Suprapubic skin (tissue), 4 donors: ENCODE results near the gene CD151. TPM values are rescaled to one million over a fixed set of nuclear protein-coding genes. Genes with fewer than 3 reads are reported as not detected.

Experiments used
- DNase-seq, 2 donors: peaks; one replicate each; pipeline ENCODE4 v3.0.0-alpha.2; 2019; ENCODE audit warnings: low spot score in 2 of 2
- H3K27ac ChIP-seq: fragments of 200-600 bp; sonication (generic); one replicate; pipeline ENCODE4 v1.5.1; 2019
- H3K27me3 ChIP-seq: fragments of 200-600 bp; sonication (generic); one replicate; pipeline ENCODE4 v1.5.1; 2019
- H3K36me3 ChIP-seq: fragments of 200-600 bp; sonication (generic); one replicate; pipeline ENCODE4 v1.5.1; 2019
- H3K4me1 ChIP-seq: fragments of 200-600 bp; sonication (generic); one replicate; pipeline ENCODE4 v1.5.1; 2019
- H3K4me3 ChIP-seq: fragments of 200-600 bp; sonication (generic); one replicate; pipeline ENCODE4 v1.5.1; 2019; ENCODE audit warnings: mild to moderate bottlenecking
- H3K9me3 ChIP-seq: fragments of 200-600 bp; sonication (generic); one replicate; pipeline ENCODE4 v1.5.1; 2019
- CTCF ChIP-seq, 2 donors: fragments of 200-600 bp in 1 of 2; fragments of 450-650 bp in 1 of 2; sonication (generic) in 1 of 2; IDR thresholded peaks; one replicate each; pipeline ENCODE4 v1.5.1; 2016 to 2019; ENCODE audit warnings: antibody characterized with exemption in 2 of 2, mild to moderate bottlenecking in 1 of 2, moderate library complexity in 1 of 2
- EP300 ChIP-seq: sonication (generic); formaldehyde crosslinking; IDR thresholded peaks from one replicate; pipeline ENCODE4 v1.6.1; 2017; ENCODE audit warnings: antibody characterized with exemption
- POLR2A ChIP-seq, 2 donors: fragments of 450-650 bp; IDR thresholded peaks; one replicate each; pipeline ENCODE4 v1.6.1; 2017; ENCODE audit warnings: antibody characterized with exemption in 2 of 2, mild to moderate bottlenecking in 2 of 2, moderate library complexity in 2 of 2
- POLR2AphosphoS5 ChIP-seq, 3 donors: sonication (generic); formaldehyde crosslinking; IDR thresholded peaks; one replicate each; pipeline ENCODE4 v1.6.1; 2017; ENCODE audit warnings: antibody characterized with exemption in 3 of 3
- WGBS: methylation state at CpG from one replicate; pipeline ENCODE4 v1.1.5; 2018; 5-methylcytosine and 5-hydroxymethylcytosine counted together
- total RNA-seq, 4 donors: library from RNA; depleted of rRNA; stranded (reverse); fragments of >200 nt; gene quantifications; one replicate each; pipeline ENCODE4 v1.1.0, GENCODE V29; 2016

Gene CD151
- total RNA-seq, 4 donors from 2014 or later, result 108 to 162 (median 150) TPM

DNA sequence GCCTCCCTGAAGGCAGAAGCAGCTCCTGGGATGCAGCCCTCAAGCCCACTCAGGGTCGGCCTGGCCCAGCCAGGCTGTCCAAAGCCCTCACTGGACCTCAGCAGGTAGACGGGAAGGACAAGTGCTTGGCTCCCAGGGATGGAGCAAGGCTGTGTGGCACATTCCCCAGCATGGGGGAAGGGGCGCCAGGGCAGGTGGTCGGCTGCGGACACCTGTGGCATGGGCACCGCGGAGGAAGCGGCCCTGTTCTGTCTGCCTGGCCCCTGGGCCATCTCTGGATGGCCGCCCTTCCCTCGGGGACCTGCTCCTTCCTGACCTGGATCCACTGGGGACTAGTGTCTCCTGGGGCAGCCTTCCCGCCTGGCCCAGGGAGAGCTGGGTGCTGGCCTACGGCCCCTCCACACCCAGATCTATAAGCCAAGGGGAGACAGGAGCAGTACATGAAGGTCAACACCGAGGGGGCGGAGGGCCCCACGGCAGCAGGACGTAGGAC, 51.9 kb downstream of the CD151 start:
- Histone ChIP-seq H3K27me3 (no peaks in the 10 kb centered on the region), H3K36me3 (peaks cover 58% of the 10 kb centered on the region), H3K4me3 (no peak overlapping the region), H3K27ac (no peak overlapping the region), H3K9me3 (no peaks in the 10 kb centered on the region), H3K4me1 (no peaks in the 10 kb centered on the region)
- TF ChIP-seq CTCF (IDR thresholded peaks at IDR 0.05) (no peak), POLR2AphosphoS5 (IDR thresholded peaks at IDR 0.05) (no peak), POLR2A (IDR thresholded peaks at IDR 0.05) (no peak), EP300 (no peak)
- no peak for DNase-seq
- WGBS, result 77% methylated on average over 7 of the region's 16 CpGs

DNA sequence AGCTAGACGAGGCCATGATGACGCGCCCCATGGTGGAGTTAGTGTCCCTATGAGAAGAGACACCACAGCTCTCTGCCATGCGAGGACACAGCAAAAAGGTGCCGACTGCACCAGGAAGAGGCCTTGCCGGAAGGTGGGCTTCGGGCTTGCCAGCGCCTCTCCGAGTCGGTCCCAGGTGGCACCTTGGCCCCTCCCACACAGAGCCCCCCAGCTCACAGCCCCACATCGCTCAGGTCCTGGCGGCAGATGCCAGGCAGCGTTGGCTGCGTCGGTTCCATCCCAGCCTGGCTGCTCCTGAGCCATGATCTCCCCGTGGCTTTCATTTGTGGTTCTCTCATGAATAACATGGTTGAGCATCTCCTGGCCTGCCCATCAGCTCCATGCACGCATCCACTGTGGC, 53.8 kb downstream of the CD151 start:
- no peak for TF ChIP-seq POLR2A (IDR thresholded peaks at IDR 0.05)
- TF ChIP-seq POLR2AphosphoS5 (IDR thresholded peaks at IDR 0.05), result no peak
- TF ChIP-seq CTCF (IDR thresholded peaks at IDR 0.05), result no peak
- TF ChIP-seq EP300, result no peak
- Histone ChIP-seq H3K9me3 (no peaks in the 10 kb centered on the region), H3K4me3 (no peak overlapping the region), H3K36me3 (peaks cover 49% of the 10 kb centered on the region), H3K27me3 (no peaks in the 10 kb centered on the region), H3K4me1 (no peaks in the 10 kb centered on the region), H3K27ac (no peak overlapping the region)
- no peak for DNase-seq
- WGBS, result 94% methylated on average over 8 of the region's 17 CpGs

GRCh38 chr11:887589-887988, 54.8 kb downstream of the CD151 start:
- Histone ChIP-seq H3K27ac (no peak overlapping the region), H3K27me3 (no peaks in the 10 kb centered on the region), H3K4me1 (no peaks in the 10 kb centered on the region), H3K36me3 (peaks cover 47% of the 10 kb centered on the region), H3K9me3 (no peaks in the 10 kb centered on the region), H3K4me3 (no peak overlapping the region)
- 89% methylated on average over 14 of the region's 14 CpGs for WGBS
- no peak for DNase-seq
- TF ChIP-seq EP300 (no peak), POLR2A (IDR thresholded peaks at IDR 0.05) (no peak), CTCF (IDR thresholded peaks at IDR 0.05) (no peak)

Other genes starting within 250 kb of the CD151 start
- 10 to 100 TPM; 20.9 to 34.0 (median 26.6) TPM for gene IRF7, start 217.0 kb upstream of the CD151 start, total RNA-seq
- gene CDHR5, start 208.0 kb upstream of the CD151 start, total RNA-seq, result 1 to 10 TPM in 1 of 4 donors, under 1 TPM in 1, not detected in 2; 0.53 to 1.1 TPM
- not detected for gene SCT, start 205.8 kb upstream of the CD151 start, total RNA-seq
- gene DRD4, start 195.7 kb upstream of the CD151 start, total RNA-seq, result 1 to 10 TPM in 1 of 4 donors, under 1 TPM in 1, not detected in 2; 0.97 to 1.2 TPM
- 10 to 100 TPM; 37.0 to 60.6 (median 43.7) TPM for gene DEAF1, start 137.7 kb upstream of the CD151 start, total RNA-seq
- gene TMEM80, start 137.1 kb upstream of the CD151 start, total RNA-seq, result 10 to 100 TPM; 31.5 to 53.6 (median 39.1) TPM
- gene EPS8L2, start 126.7 kb upstream of the CD151 start, total RNA-seq, result 100 to 1,000 TPM; 107 to 193 (median 140) TPM
- 100 to 1,000 TPM; 107 to 197 (median 179) TPM for gene TALDO1, start 85.5 kb upstream of the CD151 start, total RNA-seq
- 10 to 100 TPM; 27.2 to 68.2 (median 46.0) TPM for gene GATD1, start 55.5 kb upstream of the CD151 start, total RNA-seq
- gene CEND1, start 42.9 kb upstream of the CD151 start, total RNA-seq, result not detected
- gene SLC25A22, start 34.7 kb upstream of the CD151 start, total RNA-seq, result 10 to 100 TPM; 11.2 to 14.7 (median 13.7) TPM
- gene PIDD1, start 27.7 kb upstream of the CD151 start, total RNA-seq, result 10 to 100 TPM; 14.1 to 71.9 (median 33.5) TPM
- gene RPLP2, start 23.0 kb upstream of the CD151 start, total RNA-seq, result 1,000 to 10,000 TPM in 2 of 4 donors, 100 to 1,000 TPM in 2; 692 to 1,129 (median 991) TPM
- 100 to 1,000 TPM in 1 of 4 donors, 10 to 100 TPM in 3; 74.9 to 117 (median 85.9) TPM for gene PNPLA2, start 14.0 kb upstream of the CD151 start, total RNA-seq
- 10 to 100 TPM; 14.0 to 35.5 (median 29.6) TPM for gene CRACR2B, start 5.0 kb upstream of the CD151 start, total RNA-seq
- gene POLR2L, start 9.6 kb downstream of the CD151 start, total RNA-seq, result 10 to 100 TPM; 31.1 to 76.4 (median 56.4) TPM
- 10 to 100 TPM; 47.1 to 78.9 (median 59.7) TPM for gene TSPAN4, start 9.9 kb downstream of the CD151 start, total RNA-seq
- gene CHID1, start 77.9 kb downstream of the CD151 start, total RNA-seq, result 100 to 1,000 TPM in 1 of 4 donors, 10 to 100 TPM in 3; 46.5 to 111 (median 66.2) TPM
- gene AP2A2, start 92.9 kb downstream of the CD151 start, total RNA-seq, result 100 to 1,000 TPM in 2 of 4 donors, 10 to 100 TPM in 2; 45.4 to 107 (median 76.8) TPM
- gene MUC6, start 203.8 kb downstream of the CD151 start, total RNA-seq, result under 1 TPM in 1 of 4 donors, not detected in 3; 0.04 TPM
- gene MUC2, start 241.9 kb downstream of the CD151 start, total RNA-seq, result under 1 TPM; 0.05 to 0.17 (median 0.12) TPM